SK-N-SH (cell line): ENCODE data around the gene RBM42. TPM values are rescaled to one million over a fixed set of nuclear protein-coding genes. Genes with fewer than 3 reads are reported as not detected.

Experiments
- CTCF ChIA-PET: fragments of 300-600, 350-600 bp; formaldehyde crosslinking; extraction: SDS; loops from one replicate; lab custom pipeline; 2021; lab: Yijun Ruan, JAX
- POLR2A ChIA-PET: fragments of 350-600 bp; sonication (Branson Sonifier 250); formaldehyde crosslinking; extraction: SDS; loops from one replicate; lab custom pipeline; 2020; ENCODE audit warnings: antibody characterized with exemption, inconsistent platforms; lab: Yijun Ruan, JAX
- DNase-seq: peaks from one replicate; pipeline ENCODE4 v3.0.0; 2012
- H2AFZ ChIP-seq: fragments of 200-600 bp; sonication (generic); 2 replicates; pipeline ENCODE4 v1.8.1; 2016; ENCODE audit warnings: antibody characterized with exemption, mild to moderate bottlenecking, low read depth
- H3F3A ChIP-seq: fragments of 200-600 bp; sonication (generic); replicated peaks from 2 replicates; pipeline ENCODE3; 2016; ENCODE audit warnings: antibody characterized with exemption, mild to moderate bottlenecking; ENCODE audit not compliant: insufficient read depth
- H3K27ac ChIP-seq, 2 experiments: fragments of 200-500 bp in 1 of 2; fragments of 200-600 bp in 1 of 2; sonication (Bioruptor generic) in 1 of 2; sonication (generic), shearing (Covaris generic) in 1 of 2; 2 replicates each; pipeline versions ENCODE4 v1.5.1 to v1.6.1; 2014 to 2016; ENCODE audit warnings: low read depth in 2 of 2, inconsistent platforms in 1 of 2, low read length in 1 of 2, mild to moderate bottlenecking in 1 of 2, mixed read lengths in 1 of 2
- H3K27me3 ChIP-seq: fragments of 200-600 bp; sonication (generic), shearing (Covaris generic); 2 replicates; pipeline ENCODE4 v1.6.1; 2016; ENCODE audit warnings: mixed run types; ENCODE audit not compliant: insufficient read depth
- H3K36me3 ChIP-seq, 2 experiments: fragments of 200-500 bp in 1 of 2; fragments of 200-600 bp in 1 of 2; sonication (Bioruptor generic) in 1 of 2; sonication (generic) in 1 of 2; replicated peaks in 1 of 2; 2 replicates each; pipeline versions ENCODE3 to v1.5.1; 2014 to 2016; ENCODE audit warnings: low read length in 1 of 2, mild to moderate bottlenecking in 1 of 2; ENCODE audit not compliant: insufficient read depth in 2 of 2, control insufficient read depth in 1 of 2
- H3K4me1 ChIP-seq, 2 experiments: fragments of 200-500 bp in 1 of 2; fragments of 200-600 bp in 1 of 2; sonication (Bioruptor generic) in 1 of 2; sonication (generic), shearing (Covaris generic) in 1 of 2; 2 replicates each; pipeline versions ENCODE4 v1.5.1 to v1.6.1; 2014 to 2016; ENCODE audit warnings: low read depth in 1 of 2, low read length in 1 of 2, mixed run types in 1 of 2; ENCODE audit not compliant: insufficient read depth in 2 of 2, control insufficient read depth in 1 of 2
- H3K4me2 ChIP-seq: fragments of 200-600 bp; sonication (generic), shearing (Covaris generic); 2 replicates; pipeline ENCODE4 v1.6.1; 2017; ENCODE audit warnings: mixed run types
- H3K4me3 ChIP-seq, 2 experiments: fragments of 200-500 bp in 1 of 2; fragments of 200-600 bp in 1 of 2; sonication (Bioruptor generic) in 1 of 2; sonication (generic), shearing (Covaris generic) in 1 of 2; 2 replicates each; pipeline versions ENCODE4 v1.5.1 to v1.8.1; 2014 to 2016; ENCODE audit warnings: low read depth in 2 of 2, inconsistent platforms in 1 of 2, low read length in 1 of 2, mild to moderate bottlenecking in 1 of 2, mixed read lengths in 1 of 2, moderate library complexity in 1 of 2
- H3K79me2 ChIP-seq: fragments of 200-600 bp; sonication (generic); 2 replicates; pipeline ENCODE4 v1.8.1; 2017; ENCODE audit warnings: mild to moderate bottlenecking; ENCODE audit not compliant: insufficient read depth
- H3K9ac ChIP-seq: fragments of 200-600 bp; sonication (generic); 2 replicates; pipeline ENCODE4 v1.6.1; 2017; ENCODE audit warnings: mixed run types
- H3K9me2 ChIP-seq: fragments of 200-600 bp; sonication (generic); 2 replicates; pipeline ENCODE4 v1.6.1; 2017; ENCODE audit warnings: mixed run types
- H3K9me3 ChIP-seq: fragments of 200-600 bp; sonication (generic); 2 replicates; pipeline ENCODE4 v1.6.1; 2017; ENCODE audit warnings: mixed run types, mild to moderate bottlenecking, moderate library complexity
- H4K20me1 ChIP-seq: fragments of 200-600 bp; sonication (generic); 2 replicates; pipeline ENCODE4 v1.6.1; 2017; ENCODE audit warnings: mild to moderate bottlenecking, mixed run types; ENCODE audit not compliant: insufficient read depth
- CHD2 ChIP-seq: fragments of 150-350 bp; IDR thresholded peaks from 2 replicates; pipeline ENCODE4 v1.6.1; 2018; ENCODE audit warnings: low read length; ENCODE audit not compliant: partially characterized antibody
- CTCF ChIP-seq: fragments of 200-600 bp; sonication (generic); IDR thresholded peaks from 2 replicates; pipeline ENCODE4 v1.6.1; 2017; ENCODE audit warnings: antibody characterized with exemption, mild to moderate bottlenecking, moderate library complexity
- ELF1 ChIP-seq: IDR thresholded peaks from 2 replicates; pipeline ENCODE4 v1.4.0; 2012
- FOSL2 ChIP-seq: IDR thresholded peaks from 2 replicates; pipeline ENCODE4 v1.4.0; 2012; ENCODE audit warnings: low read depth, mild to moderate bottlenecking, moderate library complexity, borderline replicate concordance
- FOXJ3 ChIP-seq: sonication (generic); formaldehyde crosslinking; IDR thresholded peaks from 2 replicates; pipeline ENCODE4 v1.5.1; 2020; ENCODE audit warnings: mild to moderate bottlenecking, missing genetic modification reagents
- FOXM1 ChIP-seq: IDR thresholded peaks from 2 replicates; pipeline ENCODE4 v1.4.0; 2012; ENCODE audit warnings: low read depth, mild to moderate bottlenecking
- GABPA ChIP-seq: IDR thresholded peaks from 2 replicates; pipeline ENCODE4 v1.4.0; 2012; ENCODE audit warnings: low read depth, mild to moderate bottlenecking
- GATA2 ChIP-seq: sonication (generic); formaldehyde crosslinking; IDR thresholded peaks from 2 replicates; pipeline ENCODE4 v1.5.0; 2020; ENCODE audit warnings: mild to moderate bottlenecking, missing genetic modification reagents
- IRF3 ChIP-seq: fragments of 150-350 bp; IDR thresholded peaks from 2 replicates; pipeline ENCODE4 v1.6.1; 2016; ENCODE audit warnings: mild to moderate bottlenecking, low read depth, low read length
- JUND ChIP-seq: IDR thresholded peaks from 2 replicates; pipeline ENCODE4 v1.4.0; 2012
- MAX ChIP-seq: IDR thresholded peaks from 2 replicates; pipeline ENCODE4 v1.4.0; 2012; ENCODE audit warnings: low read depth
- MEF2A ChIP-seq: IDR thresholded peaks from 2 replicates; pipeline ENCODE4 v1.4.0; 2012; ENCODE audit warnings: low read depth, borderline replicate concordance
- MXI1 ChIP-seq: IDR thresholded peaks from 2 replicates; pipeline ENCODE4 v1.6.1; 2012; ENCODE audit warnings: mild to moderate bottlenecking, low read depth, low read length, improper control_type of control experiment
- NFIC ChIP-seq: IDR thresholded peaks from 2 replicates; pipeline ENCODE4 v1.4.0; 2012; ENCODE audit warnings: borderline replicate concordance
- NRF1 ChIP-seq: IDR thresholded peaks from 2 replicates; pipeline ENCODE4 v1.6.1; 2012; ENCODE audit warnings: low read depth, mild to moderate bottlenecking, low read length
- PBX3 ChIP-seq: IDR thresholded peaks from 2 replicates; pipeline ENCODE4; 2012
- POLR2AphosphoS5 ChIP-seq: IDR thresholded peaks from 2 replicates; pipeline ENCODE4 v1.6.1; 2012; ENCODE audit warnings: low read depth, low read length
- RAD21 ChIP-seq: IDR thresholded peaks from 2 replicates; pipeline ENCODE4 v1.6.1; 2012; ENCODE audit warnings: mild to moderate bottlenecking, low read length
- RFX5 ChIP-seq: IDR thresholded peaks from 2 replicates; pipeline ENCODE4 v1.6.1; 2012; ENCODE audit warnings: mild to moderate bottlenecking, improper control_type of control experiment, low read length
- RXRA ChIP-seq: IDR thresholded peaks from 2 replicates; pipeline ENCODE4 v1.4.0; 2012; ENCODE audit warnings: low read depth, mild to moderate bottlenecking, borderline replicate concordance
- SIN3A ChIP-seq: IDR thresholded peaks from 2 replicates; pipeline ENCODE4 v1.6.1; 2012; ENCODE audit warnings: low read depth, mild to moderate bottlenecking, low read length, moderate library complexity, borderline replicate concordance
- SMC3 ChIP-seq: IDR thresholded peaks from 2 replicates; pipeline ENCODE4 v1.6.1; 2012; ENCODE audit warnings: low read depth, low read length, improper control_type of control experiment
- TAF1 ChIP-seq: IDR thresholded peaks from 2 replicates; pipeline ENCODE4 v1.6.1; 2012; ENCODE audit warnings: low read depth, mild to moderate bottlenecking, low read length, moderate library complexity, borderline replicate concordance
- TCF12 ChIP-seq: IDR thresholded peaks from 2 replicates; pipeline ENCODE4 v1.4.0; 2012
- TEAD4 ChIP-seq: IDR thresholded peaks from 2 replicates; pipeline ENCODE4 v1.4.0; 2012; ENCODE audit warnings: mild to moderate bottlenecking, borderline replicate concordance; ENCODE audit not compliant: insufficient read depth
- USF1 ChIP-seq: IDR thresholded peaks from 2 replicates; pipeline ENCODE4 v1.4.0; 2012; ENCODE audit warnings: low read depth, borderline replicate concordance
- USF2 ChIP-seq: fragments of 150-350 bp; IDR thresholded peaks from 2 replicates; pipeline ENCODE4 v1.6.1; 2017; ENCODE audit warnings: antibody characterized with exemption, low read length, low read depth, borderline replicate concordance
- YY1 ChIP-seq: IDR thresholded peaks from 2 replicates; pipeline ENCODE4 v1.4.0; 2012; ENCODE audit warnings: low read depth, mild to moderate bottlenecking
- WGBS: methylation state at CpG from one replicate; pipeline ENCODE4 v1.1.6; 2017; ENCODE audit warnings: low lambda C conversion rate; 5-methylcytosine and 5-hydroxymethylcytosine counted together
- polyA plus RNA-seq, 3 experiments: library from polyadenylated mRNA; depleted of rRNA; stranded (reverse); fragments of >200 nt; gene quantifications; 2 replicates each; pipeline ENCODE4 v1.2.3, GENCODE V29; 2012

Gene RBM42
- polyA plus RNA-seq, 1 of the 3 experiments (the other 2 are of a cell fraction), result 69.9 TPM

GRCh38 chr19:35648017-35648961, 19.5 kb downstream of the RBM42 start, which contains the start of gene COX6B1:
Gene COX6B1, plus strand, starts transcription at chr19:35648323. Its CDS starts 2,921 bp downstream, at chr19:35651244.
- peak; percentile 92 for DNase-seq
- Histone ChIP-seq H3K27ac (peak within 1 kb of the TSS; percentile 62 to 73), H3F3A (peaks cover 18% of the 10 kb centered on the region), H3K4me2 (peak within 1 kb of the TSS; percentile 88), H2AFZ (peak within 1 kb of the TSS; percentile 89), H3K36me3 (peaks cover 6 to 8% of the 10 kb centered on the region in 2 experiments), H3K9me2 (no peaks in the 10 kb centered on the region), H3K79me2 (peaks cover 34% of the 10 kb centered on the region), H3K4me1 (peaks cover 4 to 18% of the 10 kb centered on the region in 2 experiments; a peak in 1 of 4 replicates), H3K27me3 (no peaks in the 10 kb centered on the region), H3K4me3 (peak within 1 kb of the TSS; percentile 84 to 87), H4K20me1 (no peaks in the 10 kb centered on the region), H3K9me3 (no peaks in the 10 kb centered on the region), H3K9ac (peak within 1 kb of the TSS; percentile 83)
- CTCF ChIA-PET, result interaction anchor here (0.6 kb wide), 2 partner anchors 16 to 92 kb away, joined by 3 read pairs; no protein-coding TSS in a partner anchor
- 1% methylated on average over 40 of the region's 46 CpGs for WGBS
- POLR2A ChIA-PET, result interaction anchor here (0.6 to 1.4 kb wide), 12 partner anchors 9 to 100 kb away, joined by 3 to 10 read pairs (median 3); no protein-coding TSS in a partner anchor
- TF ChIP-seq JUND (no peak), TEAD4 (no peak), SMC3 (no peak), MEF2A (no peak), USF1 (no peak), FOSL2 (no peak), MAX (peak; percentile 64; the same call in 1 of the 2 replicates), MXI1 (peak; percentile 83), CTCF (no peak), SIN3A (no peak), TAF1 (peak; percentile 67), FOXJ3 (CRISPR knock-in tag) (no peak), FOXM1 (no peak), IRF3 (peak; percentile 81), ELF1 (peak; percentile 79), NFIC (no peak), TCF12 (no peak), POLR2AphosphoS5 (peak; percentile 97), USF2 (no peak), RXRA (no peak), RAD21 (no peak), GATA2 (no peak), NRF1 (peak; percentile 56), RFX5 (peak; percentile 73), YY1 (0 out of 2 replicates have a peak, but pooled peaks have one; percentile 3), GABPA (peak; percentile 90), CHD2 (peak; percentile 56), PBX3 (peak; percentile 97)
